HEK293T (cell line): Measurements from ENCODE around the gene FEM1B.

Experiments
- BHLHE40 ChIP-seq: fragments of 450-650 bp; IDR thresholded peaks from 2 replicates; pipeline ENCODE4 v1.6.1; 2016; ENCODE audit warnings: mild to moderate bottlenecking, moderate library complexity, borderline replicate concordance
- ELF4 ChIP-seq: fragments of 450-650 bp; IDR thresholded peaks from 2 replicates; pipeline ENCODE4 v1.6.1; 2017; ENCODE audit warnings: antibody characterized with exemption
- FOXA1 ChIP-seq: fragments of 450-650 bp; IDR thresholded peaks from 2 replicates; pipeline ENCODE4 v1.6.1; 2016; ENCODE audit warnings: mild to moderate bottlenecking
- FOXM1 ChIP-seq: fragments of 450-650 bp; IDR thresholded peaks from 2 replicates; pipeline ENCODE4 v1.6.1; 2017; ENCODE audit warnings: mild to moderate bottlenecking, borderline replicate concordance
- HDGF ChIP-seq: fragments of 450-650 bp; IDR thresholded peaks from 2 replicates; pipeline ENCODE4 v1.6.1; 2017; ENCODE audit warnings: antibody characterized with exemption, borderline replicate concordance
- L3MBTL2 ChIP-seq: fragments of 450-650 bp; conservative IDR thresholded peaks from 2 replicates; pipeline ENCODE4 v1.6.1; 2016; ENCODE audit warnings: mild to moderate bottlenecking
- LEF1 ChIP-seq: fragments of 450-650 bp; IDR thresholded peaks from 2 replicates; pipeline ENCODE4 v1.6.1; 2017; ENCODE audit warnings: mild to moderate bottlenecking, borderline replicate concordance
- NFRKB ChIP-seq: fragments of 450-650 bp; IDR thresholded peaks from 2 replicates; pipeline ENCODE4 v1.6.1; 2016; ENCODE audit warnings: mild to moderate bottlenecking, moderate library complexity
- PKNOX1 ChIP-seq: fragments of 450-650 bp; IDR thresholded peaks from 2 replicates; pipeline ENCODE4 v1.6.1; 2016
- SP1 ChIP-seq: fragments of 450-650 bp; IDR thresholded peaks from 2 replicates; pipeline ENCODE4 v1.6.1; 2017
- SUZ12 ChIP-seq: fragments of 450-650 bp; IDR thresholded peaks from 2 replicates; pipeline ENCODE4 v1.6.1; 2016; ENCODE audit warnings: mild to moderate bottlenecking
- TARDBP ChIP-seq: fragments of 450-650 bp; IDR thresholded peaks from 2 replicates; pipeline ENCODE4 v1.6.1; 2016
- ZNF384 ChIP-seq: fragments of 450-650 bp; IDR thresholded peaks from 2 replicates; pipeline ENCODE4 v1.6.1; 2016

- TF ChIP-seq FOXA1 (no peak), NFRKB (no peak), SP1 (no peak), BHLHE40 (no peak), PKNOX1 (no peak), LEF1 (no peak), FOXM1 (no peak; the same call in 1 of the 2 replicates), L3MBTL2 (peak; percentile 93), SUZ12 (no peak), HDGF (no peak), TARDBP (no peak), ZNF384 (no peak), ELF4 (no peak)
Measured at GRCh38 chr15:68229386-68230156, 48.0 kb upstream of the FEM1B start, which contains the start of gene CLN6.
